WI38 (cell line): ENCODE data around the gene ATAT1.

Experiments used
- H3K4me3 ChIP-seq: 2 replicates; pipeline ENCODE4 v1.5.1; 2011; ENCODE audit warnings: low read depth, mild to moderate bottlenecking, control low read depth, low read length
- TF ChIP-seq, protein P1 (sequence below): IDR thresholded peaks from 2 replicates; pipeline ENCODE4 v1.5.1; 2012; ENCODE audit warnings: low read depth, mild to moderate bottlenecking, control low read depth, low read length

Gene ATAT1

DNA sequence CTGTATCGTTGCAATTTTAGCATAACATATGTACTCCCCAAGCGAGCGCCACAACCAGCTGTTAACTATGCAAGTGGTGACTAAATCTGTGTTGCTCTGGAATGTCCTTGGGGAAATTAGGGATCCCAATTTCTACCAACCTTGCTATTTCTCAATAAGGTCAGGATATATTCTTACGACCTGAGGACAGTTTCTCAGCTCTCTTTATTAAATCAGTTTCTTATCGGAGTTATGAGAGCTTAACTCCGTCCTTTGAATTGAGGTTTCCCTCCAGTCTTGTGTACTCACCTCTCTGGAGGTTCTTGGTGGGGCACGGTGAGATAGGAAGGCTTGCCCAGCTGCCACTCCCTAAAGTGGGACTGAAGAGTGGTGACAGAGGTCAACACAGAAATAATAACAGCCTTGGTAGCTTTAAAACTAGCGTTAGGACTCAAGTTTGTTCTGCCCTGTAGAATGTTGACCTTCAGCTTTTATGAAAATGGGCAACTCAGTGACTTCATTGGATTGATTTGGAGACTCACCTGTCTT lies 8.3 kb upstream of the ATAT1 start:
- TF ChIP-seq, protein P1, sequence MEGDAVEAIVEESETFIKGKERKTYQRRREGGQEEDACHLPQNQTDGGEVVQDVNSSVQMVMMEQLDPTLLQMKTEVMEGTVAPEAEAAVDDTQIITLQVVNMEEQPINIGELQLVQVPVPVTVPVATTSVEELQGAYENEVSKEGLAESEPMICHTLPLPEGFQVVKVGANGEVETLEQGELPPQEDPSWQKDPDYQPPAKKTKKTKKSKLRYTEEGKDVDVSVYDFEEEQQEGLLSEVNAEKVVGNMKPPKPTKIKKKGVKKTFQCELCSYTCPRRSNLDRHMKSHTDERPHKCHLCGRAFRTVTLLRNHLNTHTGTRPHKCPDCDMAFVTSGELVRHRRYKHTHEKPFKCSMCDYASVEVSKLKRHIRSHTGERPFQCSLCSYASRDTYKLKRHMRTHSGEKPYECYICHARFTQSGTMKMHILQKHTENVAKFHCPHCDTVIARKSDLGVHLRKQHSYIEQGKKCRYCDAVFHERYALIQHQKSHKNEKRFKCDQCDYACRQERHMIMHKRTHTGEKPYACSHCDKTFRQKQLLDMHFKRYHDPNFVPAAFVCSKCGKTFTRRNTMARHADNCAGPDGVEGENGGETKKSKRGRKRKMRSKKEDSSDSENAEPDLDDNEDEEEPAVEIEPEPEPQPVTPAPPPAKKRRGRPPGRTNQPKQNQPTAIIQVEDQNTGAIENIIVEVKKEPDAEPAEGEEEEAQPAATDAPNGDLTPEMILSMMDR: no peak
- peak overlapping the region; percentile 73 for H3K4me3 ChIP-seq

DNA sequence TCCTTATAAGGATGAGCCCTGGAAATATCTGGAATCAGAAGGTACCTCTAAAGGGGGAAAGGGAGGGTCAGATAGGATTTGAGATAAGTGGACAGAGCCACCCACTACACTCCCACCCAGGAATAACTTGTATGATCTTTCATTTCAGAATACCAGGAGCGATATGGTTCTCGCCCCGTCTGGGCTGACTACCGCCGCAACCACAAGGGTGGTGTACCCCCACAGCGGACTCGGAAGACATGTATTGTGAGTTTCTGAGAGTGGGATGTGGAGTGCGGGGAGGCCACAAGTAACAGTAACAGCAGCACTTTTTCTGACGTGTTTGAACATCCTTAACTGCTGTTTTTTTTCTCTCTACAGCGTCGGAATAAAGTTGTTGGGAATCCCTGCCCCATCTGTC lies 7.1 kb upstream of the ATAT1 start:
- TF ChIP-seq, protein P1: no peak

DNA sequence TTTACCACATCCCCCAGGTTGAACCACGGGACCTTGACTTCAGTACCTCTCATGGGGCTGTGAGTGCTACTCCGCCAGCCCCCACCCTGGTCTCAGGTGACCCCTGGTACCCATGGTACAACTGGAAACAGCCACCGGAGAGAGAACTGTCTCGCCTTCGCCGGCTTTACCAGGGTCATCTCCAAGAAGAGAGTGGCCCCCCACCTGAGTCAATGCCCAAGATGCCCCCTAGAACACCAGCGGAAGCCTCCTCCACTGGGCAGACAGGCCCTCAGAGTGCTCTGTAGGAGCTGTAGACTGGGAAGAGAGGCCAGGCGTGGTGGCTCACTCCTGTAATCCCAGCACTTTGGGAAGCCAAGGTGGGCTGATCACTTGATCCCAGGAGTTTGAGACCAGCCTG lies 1.2 kb upstream of the ATAT1 start:
- TF ChIP-seq, protein P1: no peak
- H3K4me3 ChIP-seq: no peak overlapping the region

More for the DNA sequence above, 7.1 kb upstream of the ATAT1 start:
- H3K4me3 ChIP-seq: no peak overlapping the region

DNA sequence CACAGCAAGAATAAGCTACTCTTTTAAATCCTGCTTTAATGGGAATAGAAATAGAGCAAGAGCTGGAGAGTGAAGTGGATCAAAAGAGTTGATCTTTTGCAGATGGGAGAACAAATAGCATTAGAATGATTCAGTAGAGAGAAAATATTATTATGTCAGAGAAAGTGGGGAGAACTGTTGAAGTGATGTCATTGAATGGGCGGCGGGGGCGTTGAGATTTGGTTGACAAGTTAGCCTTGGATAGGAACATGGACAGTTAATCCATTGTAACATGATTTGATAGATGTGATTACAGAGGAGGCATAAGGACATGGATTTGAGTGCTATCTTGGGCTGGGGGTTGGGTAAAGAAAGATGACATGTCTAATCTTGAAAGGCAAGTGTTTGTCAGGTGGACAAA lies 9.2 kb downstream of the ATAT1 start:
- TF ChIP-seq, protein P1: no peak
- H3K4me3 ChIP-seq: no peak overlapping the region

DNA sequence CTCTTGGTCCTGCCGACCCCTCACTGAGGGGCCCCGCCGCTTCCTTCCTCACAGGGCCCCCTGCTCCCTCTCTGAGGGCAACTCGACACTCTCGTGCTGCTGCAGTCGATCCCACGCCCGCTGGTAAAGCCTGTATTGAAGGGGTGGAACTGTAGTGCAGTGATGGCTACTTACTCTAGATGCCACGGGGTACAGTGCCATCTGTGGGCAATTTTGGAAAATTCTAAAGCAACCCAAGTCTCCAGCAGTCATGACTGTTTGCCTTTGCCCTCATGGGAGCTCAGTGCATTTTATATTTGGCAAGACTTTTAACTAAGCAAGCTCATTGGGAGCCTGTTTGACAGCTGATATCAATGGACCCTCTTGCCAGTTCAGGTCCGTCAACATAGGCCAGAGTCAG lies 13.8 kb downstream of the ATAT1 start:
- no peak overlapping the region for H3K4me3 ChIP-seq
- TF ChIP-seq, protein P1: no peak

DNA sequence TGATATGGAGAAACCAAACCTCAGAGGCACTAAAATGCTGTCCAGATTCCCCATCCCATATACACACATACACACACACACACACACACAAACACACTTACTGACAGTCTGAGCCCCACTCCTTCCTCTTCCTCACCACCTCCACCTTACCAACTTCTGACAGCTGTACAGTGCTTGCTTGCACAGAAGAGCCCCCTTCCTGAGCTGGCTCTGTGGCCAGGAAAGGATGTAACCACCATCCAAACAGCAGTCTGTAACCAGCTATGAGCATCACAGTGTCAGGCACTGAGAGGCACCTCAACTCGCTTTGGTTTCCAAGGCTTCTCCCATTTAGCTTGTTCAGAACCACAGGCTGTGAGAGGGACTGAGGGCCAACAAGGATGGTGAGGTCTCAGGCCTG lies 14.4 kb downstream of the ATAT1 start:
- no peak overlapping the region for H3K4me3 ChIP-seq
- TF ChIP-seq, protein P1: no peak

DNA sequence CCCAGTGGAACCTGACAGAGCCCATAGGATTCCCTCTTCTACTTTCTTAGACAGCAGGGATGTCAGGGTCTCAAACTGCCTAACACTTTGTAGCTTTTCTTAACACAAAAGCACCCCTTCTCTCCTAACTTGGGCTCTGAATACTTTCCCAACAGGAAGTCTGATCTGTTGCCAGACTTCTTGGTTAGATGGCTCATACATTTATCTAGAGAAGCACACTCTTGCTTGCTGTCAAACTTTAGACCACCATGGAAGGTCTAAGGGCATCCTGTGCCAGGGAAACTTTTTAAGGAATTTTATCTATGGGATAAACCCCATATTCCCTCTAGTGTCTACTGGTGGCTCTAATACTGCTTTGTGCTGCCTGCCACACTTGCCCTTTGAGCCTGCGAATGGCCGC lies 17.0 kb downstream of the ATAT1 start:
- TF ChIP-seq, protein P1: no peak
- no peak overlapping the region for H3K4me3 ChIP-seq
